ENCODE measurements around the gene SIK1. TPM values are rescaled to one million over a fixed set of nuclear protein-coding genes. Genes with fewer than 3 reads are reported as not detected.
"Not testable (repeated sequence)": the region's sequence is repeated elsewhere in the genome, so short reads cannot be mapped to it uniquely, and the experiment has no call there.

The SIK1 gene
- total RNA-seq, 1 donor from 2014 or later: 12.5 TPM

GRCh38 chr21:43383351-43383750 is 43.6 kb downstream of the SIK1 start:
- intact Hi-C loops (cut with micrococcal nuclease); DNase-seq; H3K36me3 Mint-ChIP-seq (ENCODE audit: low read depth); H3K4me3 Mint-ChIP-seq; H3K9me3 Mint-ChIP-seq; H3K27me3 Mint-ChIP-seq; H3K27ac Mint-ChIP-seq; H3K4me1 Mint-ChIP-seq: not testable (repeated sequence)

DNA sequence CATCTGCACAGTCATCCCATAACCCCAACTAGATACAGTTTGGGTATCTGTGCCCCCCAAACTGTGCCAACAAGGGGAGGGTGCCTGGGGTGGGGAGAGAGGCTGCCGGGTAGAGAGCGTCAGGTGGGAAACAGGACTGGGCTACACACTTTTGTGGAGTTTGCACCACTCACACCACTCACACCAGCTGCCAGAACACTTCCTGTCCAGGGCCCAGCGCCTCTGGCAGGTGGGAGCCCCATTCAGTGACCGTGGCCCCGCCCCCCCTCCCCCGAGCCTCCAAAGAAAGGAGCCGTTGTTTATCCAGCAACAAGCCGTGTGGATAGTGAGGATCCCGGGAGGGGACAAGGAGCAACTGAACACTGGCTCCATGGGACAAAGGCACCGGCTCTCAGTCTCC is 44.0 kb downstream of the SIK1 start:
- H3K4me1 Mint-ChIP-seq; H3K36me3 Mint-ChIP-seq (ENCODE audit: low read depth); H3K27me3 Mint-ChIP-seq; H3K4me3 Mint-ChIP-seq; DNase-seq; intact Hi-C loops (cut with micrococcal nuclease); H3K9me3 Mint-ChIP-seq; H3K27ac Mint-ChIP-seq: not testable (repeated sequence)

DNA sequence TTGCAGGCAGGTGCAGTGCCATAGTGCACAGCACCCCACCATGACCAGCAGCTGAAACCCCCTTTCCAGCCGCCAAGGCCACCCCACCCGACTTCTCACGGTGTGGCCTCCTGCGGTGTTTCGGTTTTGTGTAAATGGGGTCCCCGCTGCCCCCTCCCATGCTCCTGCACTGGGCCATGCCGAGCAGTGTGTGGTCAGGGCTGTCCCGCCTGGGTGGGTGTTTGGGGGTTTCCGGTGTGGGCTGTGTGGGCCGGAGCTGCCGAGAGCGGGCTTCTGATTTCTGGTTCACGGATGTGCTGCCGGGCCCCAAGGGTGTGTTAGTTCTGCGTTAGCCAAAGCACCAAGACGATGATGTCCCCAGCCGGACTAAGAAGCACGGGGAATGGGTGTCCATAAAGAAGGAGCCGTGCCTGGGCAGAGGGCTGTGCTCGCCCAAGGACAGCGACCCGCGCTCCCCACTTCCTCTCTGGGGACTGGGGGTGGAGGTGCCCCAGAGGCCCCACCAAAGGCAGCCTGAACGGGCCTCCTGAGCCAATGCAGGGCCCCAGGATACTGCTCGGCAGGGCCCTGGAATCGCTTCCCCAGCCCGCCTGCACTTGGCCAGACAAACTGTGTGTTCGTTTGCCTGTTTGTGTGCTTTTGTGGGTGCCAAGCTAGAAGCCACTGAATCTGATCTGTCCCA is 45.9 kb downstream of the SIK1 start:
- H3K9me3 Mint-ChIP-seq; H3K36me3 Mint-ChIP-seq (ENCODE audit: low read depth); H3K27ac Mint-ChIP-seq; H3K4me1 Mint-ChIP-seq; H3K4me3 Mint-ChIP-seq; DNase-seq; intact Hi-C loops (cut with micrococcal nuclease); H3K27me3 Mint-ChIP-seq: not testable (repeated sequence)

GRCh38 chr21:43380337-43380736 is 46.6 kb downstream of the SIK1 start:
- H3K4me3 Mint-ChIP-seq; H3K4me1 Mint-ChIP-seq; H3K36me3 Mint-ChIP-seq (ENCODE audit: low read depth); H3K9me3 Mint-ChIP-seq; intact Hi-C loops (cut with micrococcal nuclease); H3K27me3 Mint-ChIP-seq; DNase-seq; H3K27ac Mint-ChIP-seq: not testable (repeated sequence)

DNA sequence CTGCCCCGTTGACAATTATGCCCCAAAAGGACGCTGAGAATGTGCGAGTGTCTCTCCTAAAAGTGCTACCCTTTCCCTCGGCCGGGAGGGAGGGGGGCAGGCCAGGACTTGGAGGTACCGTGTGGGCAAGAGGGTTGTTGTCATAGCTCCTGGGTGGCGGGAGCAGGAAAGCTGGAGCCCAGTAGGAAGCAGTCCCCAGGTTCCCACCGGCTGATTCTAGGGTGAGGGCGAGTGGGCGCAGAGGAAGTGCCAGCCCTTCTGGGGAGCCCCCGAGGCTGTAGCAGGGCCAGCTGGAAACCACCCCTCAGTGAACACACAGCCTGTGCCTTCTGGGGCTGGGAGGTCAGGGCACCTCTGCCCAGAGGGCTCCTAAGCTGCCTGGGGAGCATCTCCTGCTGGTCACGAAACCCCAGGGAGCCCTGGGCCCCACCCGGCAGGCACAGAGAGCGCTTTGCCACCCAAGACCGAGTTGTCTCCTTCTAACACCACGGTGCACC is 47.3 kb downstream of the SIK1 start:
- H3K4me1 Mint-ChIP-seq; H3K9me3 Mint-ChIP-seq; H3K36me3 Mint-ChIP-seq (ENCODE audit: low read depth); H3K27ac Mint-ChIP-seq; H3K4me3 Mint-ChIP-seq; intact Hi-C loops (cut with micrococcal nuclease); DNase-seq; H3K27me3 Mint-ChIP-seq: not testable (repeated sequence)

DNA sequence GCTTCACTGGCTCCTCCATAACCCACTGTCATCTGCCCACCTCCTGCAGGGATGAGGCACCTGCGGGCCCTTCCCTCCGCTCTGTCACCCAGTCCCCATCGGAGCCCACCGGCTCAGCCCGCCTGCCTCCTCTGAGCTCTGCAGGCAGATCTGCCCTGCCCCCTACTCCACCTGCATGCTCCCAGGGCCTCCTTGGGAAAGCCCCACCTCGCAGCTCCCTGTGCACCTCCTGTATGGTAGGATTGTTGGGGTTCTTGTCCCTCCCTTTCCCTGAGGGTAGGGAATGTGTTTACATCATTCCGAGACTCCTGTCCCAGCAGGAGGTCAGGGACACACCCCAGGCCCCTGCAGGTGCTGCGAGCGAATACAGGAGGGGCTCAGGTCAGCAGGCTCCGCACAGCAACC is 50.5 kb downstream of the SIK1 start:
- intact Hi-C loops (cut with micrococcal nuclease): no loop called here
- Mint-ChIP-seq H3K4me3 (no peak overlapping the region), H3K9me3 (no peaks in the 10 kb centered on the region), H3K4me1 (no peaks in the 10 kb centered on the region), H3K27ac (no peak overlapping the region), H3K36me3 (ENCODE audit: low read depth) (no peaks in the 10 kb centered on the region), H3K27me3 (no peaks in the 10 kb centered on the region)
- no peak for DNase-seq

GRCh38 chr21:43375837-43376477 is 51.0 kb downstream of the SIK1 start:
- H3K4me3 Mint-ChIP-seq: no peak overlapping the region

GRCh38 chr21:43375006-43375836 is 51.7 kb downstream of the SIK1 start:
- Mint-ChIP-seq H3K4me3 (no peak overlapping the region), H3K4me1 (no peaks in the 10 kb centered on the region), H3K27ac (no peak overlapping the region), H3K9me3 (no peaks in the 10 kb centered on the region), H3K36me3 (ENCODE audit: low read depth) (no peaks in the 10 kb centered on the region), H3K27me3 (no peaks in the 10 kb centered on the region)
- intact Hi-C loops (cut with micrococcal nuclease): no loop called here
- no peak for DNase-seq

More at GRCh38 chr21:43375837-43376477, 51.0 kb downstream of the SIK1 start:
- no peak overlapping the region for H3K27ac Mint-ChIP-seq
- H3K9me3 Mint-ChIP-seq: no peaks in the 10 kb centered on the region
- intact Hi-C loops (cut with micrococcal nuclease): no loop called here
- H3K36me3 Mint-ChIP-seq (ENCODE audit: low read depth): no peaks in the 10 kb centered on the region
- H3K27me3 Mint-ChIP-seq: no peaks in the 10 kb centered on the region
- H3K4me1 Mint-ChIP-seq: no peaks in the 10 kb centered on the region
- DNase-seq: no peak

DNA sequence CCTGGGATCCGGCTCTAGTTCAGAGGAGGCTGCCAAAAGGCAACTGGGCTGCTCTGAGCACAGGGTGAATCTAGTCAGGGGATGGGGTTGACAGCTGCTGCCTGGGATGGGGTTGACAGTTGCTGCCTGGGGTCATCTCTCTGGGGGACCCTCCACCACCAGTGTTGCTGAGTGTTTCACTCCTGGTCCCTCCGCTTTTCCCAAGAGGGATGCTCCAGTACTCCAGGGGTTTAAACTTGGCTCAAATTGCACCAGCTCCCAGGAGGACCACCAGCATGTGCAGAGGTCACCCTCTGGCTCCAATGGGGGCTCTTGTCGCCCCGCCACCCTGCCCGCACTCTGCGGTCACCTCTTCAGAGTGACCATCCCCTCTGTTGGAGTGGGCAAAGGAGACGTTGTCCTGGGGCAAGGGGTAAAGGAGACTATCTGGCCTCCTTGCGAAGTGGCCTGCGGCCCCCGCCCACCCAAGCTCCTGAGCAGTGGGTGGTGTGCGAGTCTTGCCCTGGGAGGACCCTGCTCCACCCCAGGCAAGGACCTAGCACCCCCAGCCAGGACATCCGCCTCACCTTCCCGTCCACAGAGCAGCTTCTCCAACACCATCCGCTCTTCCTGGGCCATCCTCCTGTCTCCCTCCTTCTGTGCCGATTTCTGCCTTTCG is 52.6 kb downstream of the SIK1 start:
- H3K4me3 Mint-ChIP-seq: no peak overlapping the region
- H3K9me3 Mint-ChIP-seq: no peaks in the 10 kb centered on the region
- no peaks in the 10 kb centered on the region for H3K27me3 Mint-ChIP-seq
- H3K36me3 Mint-ChIP-seq (ENCODE audit: low read depth): no peaks in the 10 kb centered on the region
- H3K27ac Mint-ChIP-seq: no peak overlapping the region
- DNase-seq: no peak
- no peaks in the 10 kb centered on the region for H3K4me1 Mint-ChIP-seq
- intact Hi-C loops (cut with micrococcal nuclease): no loop called here

GRCh38 chr21:43373362-43374227 is 53.3 kb downstream of the SIK1 start:
- intact Hi-C loops (cut with micrococcal nuclease): no loop called here
- H3K4me3 Mint-ChIP-seq: no peak overlapping the region
- H3K27ac Mint-ChIP-seq: no peak overlapping the region
- H3K9me3 Mint-ChIP-seq: no peaks in the 10 kb centered on the region
- DNase-seq: no peak
- H3K27me3 Mint-ChIP-seq: no peaks in the 10 kb centered on the region
- H3K4me1 Mint-ChIP-seq: peaks cover 3% of the 10 kb centered on the region
- H3K36me3 Mint-ChIP-seq (ENCODE audit: low read depth): no peaks in the 10 kb centered on the region

DNA sequence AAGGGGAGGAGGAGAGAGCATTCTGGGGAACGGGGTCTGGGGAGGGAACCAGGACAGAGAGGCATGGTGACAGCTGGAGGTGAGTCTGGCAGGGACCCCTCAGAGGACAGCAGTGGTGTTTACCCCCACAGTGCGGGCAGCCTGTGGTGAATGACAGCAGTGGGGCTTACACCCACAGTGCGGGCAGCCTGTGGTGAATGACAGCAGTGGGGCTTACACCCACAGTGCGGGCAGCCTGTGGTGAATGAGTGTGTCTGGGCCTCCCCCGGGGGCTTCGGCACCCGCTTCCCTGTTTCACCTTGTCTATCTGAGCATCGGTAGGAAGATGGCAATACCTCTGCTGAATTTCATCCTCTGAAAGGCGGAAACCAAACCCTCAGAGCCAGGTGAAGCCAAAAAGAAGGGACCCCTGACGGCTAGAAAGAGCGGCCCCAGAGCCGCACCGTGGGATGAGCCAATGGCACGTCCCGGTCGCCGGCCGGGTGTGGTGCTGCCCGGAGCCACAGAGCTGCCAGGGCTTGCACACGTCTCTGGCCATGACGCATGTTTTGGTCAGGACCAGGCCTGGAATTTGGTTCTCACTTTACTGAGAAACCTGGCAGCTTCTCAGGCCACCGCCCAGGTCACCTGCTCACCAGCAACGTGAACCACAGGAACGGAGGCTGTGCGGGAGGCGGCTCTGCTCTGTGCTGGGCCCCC is 54.1 kb downstream of the SIK1 start:
- Mint-ChIP-seq H3K27me3 (no peaks in the 10 kb centered on the region), H3K9me3 (no peaks in the 10 kb centered on the region), H3K36me3 (ENCODE audit: low read depth) (no peaks in the 10 kb centered on the region), H3K4me1 (peaks cover 4% of the 10 kb centered on the region), H3K27ac (no peak overlapping the region), H3K4me3 (no peak overlapping the region)
- intact Hi-C loops (cut with micrococcal nuclease): no loop called here
- no peak for DNase-seq

GRCh38 chr21:43371786-43372185 is 55.1 kb downstream of the SIK1 start:
- DNase-seq: no peak
- H3K36me3 Mint-ChIP-seq (ENCODE audit: low read depth): no peaks in the 10 kb centered on the region
- H3K4me3 Mint-ChIP-seq: no peak overlapping the region
- peaks cover 4% of the 10 kb centered on the region for H3K4me1 Mint-ChIP-seq
- no peak overlapping the region for H3K27ac Mint-ChIP-seq
- intact Hi-C loops (cut with micrococcal nuclease): no loop called here
- H3K27me3 Mint-ChIP-seq: no peaks in the 10 kb centered on the region
- no peaks in the 10 kb centered on the region for H3K9me3 Mint-ChIP-seq
